ENCODE measurements around the gene TNFSF13.

- TF ChIP-seq CTCF (IDR thresholded peaks at IDR 0.05) (no peak), POLR2A (IDR thresholded peaks at IDR 0.05) (no peak)
These were observed 49.7 kb upstream of the TNFSF13 start for GRCh38 chr17:7508846-7509245.

Data from heart left ventricle (tissue), 13 donors.